Activated gamma-delta T cell (primary cell): ENCODE measurements around the gene ARHGEF25.
"Not testable (repeated sequence)": the region's sequence is repeated elsewhere in the genome, so short reads cannot be mapped to it uniquely, and the experiment has no call there.

Experiments
- DNase-seq: peaks from one replicate; lab custom pipeline; 2025; lab: John Stamatoyannopoulos, UW
- total RNA-seq, 2 donors: gene quantifications; one replicate each; lab custom pipeline; 2026; lab: John Stamatoyannopoulos, UW

Gene ARHGEF25
- 2.0 to 2.3 reads per million in 2 donors for total RNA-seq

- DNase-seq: peak; percentile 25
Observed at GRCh38 chr12:57611108-57611826, at the start of gene ARHGEF25. ARHGEF25 (plus strand) TSS chr12:57611435; CDS start chr12:57611895, 460 bp downstream.

- DNase-seq: no peak
Observed at GRCh38 chr12:57563358-57563757, 47.9 kb upstream of the ARHGEF25 start.

- DNase-seq: no peak
Observed at GRCh38 chr12:57564178-57564740, 47.0 kb upstream of the ARHGEF25 start.

GRCh38 chr12:57568838-57569237 is 42.4 kb upstream of the ARHGEF25 start:
- no peak for DNase-seq

- no peak for DNase-seq
Observed at GRCh38 chr12:57569858-57570257, 41.4 kb upstream of the ARHGEF25 start.

- not testable (repeated sequence) for DNase-seq
Observed at GRCh38 chr12:57570438-57570837, 40.8 kb upstream of the ARHGEF25 start.

GRCh38 chr12:57571926-57572762 is 39.1 kb upstream of the ARHGEF25 start:
- DNase-seq: no peak

- no peak for DNase-seq
Observed at GRCh38 chr12:57574795-57575194, 36.4 kb upstream of the ARHGEF25 start.

GRCh38 chr12:57575771-57576612 is 35.2 kb upstream of the ARHGEF25 start:
- DNase-seq: no peak

GRCh38 chr12:57576613-57577160 is 34.5 kb upstream of the ARHGEF25 start:
- DNase-seq: no peak

- DNase-seq: no peak
Observed at GRCh38 chr12:57577981-57578758, 33.1 kb upstream of the ARHGEF25 start.

GRCh38 chr12:57579011-57579410 is 32.2 kb upstream of the ARHGEF25 start:
- DNase-seq: no peak

- no peak for DNase-seq
Observed at GRCh38 chr12:57579677-57580465, 31.4 kb upstream of the ARHGEF25 start.

- no peak for DNase-seq
Observed at GRCh38 chr12:57580466-57580795, 30.8 kb upstream of the ARHGEF25 start.

- no peak for DNase-seq
Observed at GRCh38 chr12:57581802-57582201, 29.4 kb upstream of the ARHGEF25 start.

- no peak for DNase-seq
Observed at GRCh38 chr12:57582440-57582839, 28.8 kb upstream of the ARHGEF25 start.

- no peak for DNase-seq
Observed at GRCh38 chr12:57583008-57583831, 28.0 kb upstream of the ARHGEF25 start.

- no peak for DNase-seq
Observed at GRCh38 chr12:57584050-57584449, 27.2 kb upstream of the ARHGEF25 start.

GRCh38 chr12:57584690-57585089 is 26.5 kb upstream of the ARHGEF25 start:
- no peak for DNase-seq
